ENCODE measurements around the gene ZNF275.

- TF ChIP-seq POLR2AphosphoS5 (IDR thresholded peaks at IDR 0.05; ENCODE audit: low read depth, low read length): no peak
- TF ChIP-seq SIN3A (IDR thresholded peaks at IDR 0.05; ENCODE audit: borderline replicate concordance, insufficient read depth, low read length): no peak
Observed at GRCh38 chrX:153397256-153397960, 63.5 kb downstream of the ZNF275 start.

Measured in PFSK-1 (cell line).